ENCODE data around the gene TBATA.

TBATA gene, protein sequence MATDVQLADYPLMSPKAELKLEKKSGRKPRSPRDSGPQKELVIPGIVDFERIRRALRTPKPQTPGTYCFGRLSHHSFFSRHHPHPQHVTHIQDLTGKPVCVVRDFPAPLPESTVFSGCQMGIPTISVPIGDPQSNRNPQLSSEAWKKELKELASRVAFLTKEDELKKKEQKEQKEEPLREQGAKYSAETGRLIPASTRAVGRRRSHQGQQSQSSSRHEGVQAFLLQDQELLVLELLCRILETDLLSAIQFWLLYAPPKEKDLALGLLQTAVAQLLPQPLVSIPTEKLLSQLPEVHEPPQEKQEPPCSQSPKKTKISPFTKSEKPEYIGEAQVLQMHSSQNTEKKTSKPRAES

DNA sequence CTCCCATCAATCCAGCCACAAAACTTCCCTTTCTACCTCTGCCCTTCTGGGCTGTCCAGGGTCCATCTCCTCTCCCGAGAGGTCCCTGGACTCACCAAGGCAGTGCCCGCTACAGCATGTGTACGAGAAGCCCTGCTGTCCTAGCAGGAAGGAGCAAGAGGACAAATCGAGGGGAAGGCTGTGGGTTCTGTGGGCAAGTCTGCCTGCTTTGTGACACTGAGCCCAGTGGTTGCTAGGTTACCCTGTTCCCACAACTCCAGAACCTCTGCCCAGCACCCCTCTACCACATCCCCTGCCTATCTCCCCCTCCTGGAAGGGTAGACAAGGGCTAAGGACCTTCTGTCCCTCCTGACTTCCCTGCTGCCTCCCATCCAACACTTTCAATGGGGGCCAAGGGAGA, at the start of gene TBATA:
TBATA (minus strand) TSS at position 188 of the 400 bp plus-strand sequence. CDS start 1,998 bp downstream, outside the sequence.
- DNase-seq (ENCODE audit: low spot score): no peak

DNA sequence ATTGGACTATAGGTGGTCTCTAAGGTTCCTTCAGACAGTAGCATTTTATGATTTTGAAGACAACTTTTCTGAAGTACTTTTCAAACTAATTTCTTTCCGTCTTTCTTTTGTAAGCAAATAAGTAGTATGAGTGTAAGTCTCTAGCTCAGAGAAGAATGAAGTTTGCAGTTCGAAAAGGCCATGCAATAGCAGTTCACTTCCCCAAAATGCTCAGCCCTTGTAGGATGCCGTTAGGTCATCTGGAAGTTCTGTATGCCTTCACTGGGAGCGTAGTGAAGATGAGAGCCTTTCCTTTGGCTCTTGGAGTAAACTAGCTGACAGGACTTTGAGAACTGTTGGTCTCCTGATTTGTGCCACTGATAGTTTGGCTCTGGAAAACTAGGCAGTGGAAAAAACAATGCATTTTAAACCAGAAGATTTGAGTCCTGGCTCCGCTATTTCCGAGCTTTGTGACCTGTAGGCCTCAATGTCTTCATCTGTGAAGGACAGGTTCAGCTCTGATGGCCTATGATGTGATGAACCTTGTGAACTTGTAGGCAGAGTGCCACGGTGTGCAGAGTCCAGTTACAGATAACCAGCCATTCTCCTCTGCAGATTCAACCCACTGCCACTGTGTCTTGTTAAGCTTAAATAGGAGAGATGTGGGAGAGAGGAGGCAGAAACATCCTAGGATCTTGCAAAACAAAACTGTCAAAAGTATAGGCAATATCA, 49.4 kb upstream of the TBATA start:
- no peak for DNase-seq (ENCODE audit: low spot score)

DNA sequence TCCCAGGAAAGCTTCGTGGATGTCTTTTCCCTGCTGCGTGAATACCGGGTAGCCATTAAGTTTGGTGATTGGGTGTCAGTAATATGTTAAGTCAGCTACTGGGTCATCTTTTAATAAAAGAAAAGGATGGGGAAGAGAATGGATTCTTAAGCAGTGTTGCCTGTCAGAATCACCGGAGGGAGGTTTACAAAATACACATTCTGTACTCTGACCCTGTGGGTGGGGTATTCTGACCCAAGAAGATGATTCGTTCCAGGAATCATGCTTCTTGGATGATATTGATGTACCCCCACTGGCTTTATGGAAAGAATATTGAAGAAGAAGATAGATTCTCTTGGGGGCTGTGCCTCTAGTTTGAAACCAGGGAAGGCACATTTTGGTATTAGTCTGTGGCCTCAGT, 48.8 kb upstream of the TBATA start:
- no peak for DNase-seq (ENCODE audit: low spot score)

GRCh38 chr10:70833601-70834000, 48.4 kb upstream of the TBATA start:
- no peak for DNase-seq (ENCODE audit: low spot score)

- no peak for DNase-seq (ENCODE audit: low spot score)
Measured at GRCh38 chr10:70832852-70833528, 47.8 kb upstream of the TBATA start.

DNA sequence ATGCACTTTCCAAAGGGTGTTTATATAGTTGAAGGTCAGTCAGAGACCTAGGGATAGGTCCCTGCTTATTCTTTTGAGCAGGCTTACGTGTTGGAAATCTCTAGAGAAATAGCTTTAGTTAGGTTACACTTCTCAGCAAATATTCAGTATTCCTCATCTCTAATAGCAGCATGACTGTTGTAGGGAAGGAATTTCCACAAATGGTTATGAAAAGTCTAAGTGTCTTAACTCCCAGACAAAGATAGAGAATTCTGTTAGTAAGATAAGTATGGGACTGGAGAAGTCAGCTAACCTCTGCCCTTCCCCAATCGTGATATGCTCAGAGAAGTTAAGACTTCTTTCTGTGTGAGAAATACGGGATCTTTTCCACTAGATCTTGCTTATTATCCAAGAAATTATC, 47.0 kb upstream of the TBATA start:
- DNase-seq (ENCODE audit: low spot score): no peak

- no peak for DNase-seq (ENCODE audit: low spot score)
Measured at GRCh38 chr10:70830164-70830563, 45.0 kb upstream of the TBATA start.

GRCh38 chr10:70829543-70829942, 44.4 kb upstream of the TBATA start:
- no peak for DNase-seq (ENCODE audit: low spot score)

- no peak for DNase-seq (ENCODE audit: low spot score)
Measured at GRCh38 chr10:70828923-70829322, 43.7 kb upstream of the TBATA start.

DNA sequence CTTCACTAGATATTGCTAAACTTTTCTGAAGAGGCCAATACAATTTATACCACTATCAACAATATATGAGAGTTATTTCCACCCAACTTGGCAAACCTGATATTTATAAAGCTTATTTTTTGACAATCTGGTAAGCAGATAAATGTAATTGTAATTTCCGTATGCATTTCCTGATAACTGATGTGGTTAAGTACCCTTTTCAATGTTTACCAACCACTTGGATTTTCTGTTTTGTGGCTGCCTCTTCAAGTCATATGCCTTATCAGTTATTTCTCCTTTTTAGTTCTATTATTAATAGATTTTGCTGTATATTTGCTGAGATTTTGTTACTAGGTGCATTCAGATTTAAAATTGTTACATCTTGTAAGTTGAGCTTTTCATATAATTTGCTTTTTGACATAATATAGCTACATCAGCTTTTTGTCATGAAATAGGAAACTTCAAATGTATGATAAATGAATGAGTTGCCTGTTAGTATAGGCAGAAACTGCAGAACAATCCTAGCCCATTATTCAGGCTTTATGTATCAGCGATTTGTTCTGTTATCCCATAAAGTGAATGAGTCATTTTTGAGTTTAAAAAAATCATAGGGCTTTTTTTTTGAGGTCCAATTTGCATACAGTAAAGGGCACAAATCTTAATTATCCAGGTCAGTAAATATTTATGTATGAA, 42.0 kb upstream of the TBATA start:
- no peak for DNase-seq (ENCODE audit: low spot score)

GRCh38 chr10:70822076-70822820, 37.1 kb upstream of the TBATA start:
- no peak for DNase-seq (ENCODE audit: low spot score)

DNA sequence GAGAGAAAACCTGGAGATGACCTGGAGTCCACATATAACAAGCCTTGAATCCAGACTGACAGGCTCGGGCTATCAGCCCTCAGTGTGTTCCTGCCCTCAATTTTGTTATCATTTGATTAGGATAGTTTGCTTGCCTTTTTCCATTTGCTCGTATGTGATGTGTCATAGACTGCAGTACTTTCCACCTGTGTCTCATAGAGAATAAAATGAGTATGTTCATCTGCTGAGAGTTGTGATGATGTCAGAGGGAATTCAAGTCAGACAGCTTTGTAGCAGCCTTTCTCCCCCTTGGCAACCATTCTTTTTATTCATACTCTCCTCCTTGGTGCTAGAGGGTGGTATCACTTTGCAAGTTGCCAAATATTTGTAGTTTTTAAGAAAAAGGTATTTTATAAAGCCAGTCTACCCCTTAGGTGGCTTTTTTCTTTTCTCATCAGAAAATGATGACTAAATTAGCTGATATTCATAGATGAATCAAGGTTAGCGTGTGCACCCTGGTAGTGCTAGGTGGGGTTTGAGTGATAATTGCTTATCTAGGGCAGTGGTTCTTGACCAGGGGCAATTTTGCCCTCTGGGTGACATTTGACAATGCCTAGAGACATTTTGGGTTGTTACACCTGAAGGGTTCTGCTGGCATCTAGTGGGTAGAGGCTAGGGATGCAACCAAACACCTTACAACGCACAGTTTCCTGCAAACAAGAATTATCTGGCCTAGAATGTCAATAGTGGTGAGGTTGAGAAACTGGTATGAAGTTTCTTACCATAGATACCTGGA, 36.0 kb upstream of the TBATA start:
- DNase-seq (ENCODE audit: low spot score): no peak

DNA sequence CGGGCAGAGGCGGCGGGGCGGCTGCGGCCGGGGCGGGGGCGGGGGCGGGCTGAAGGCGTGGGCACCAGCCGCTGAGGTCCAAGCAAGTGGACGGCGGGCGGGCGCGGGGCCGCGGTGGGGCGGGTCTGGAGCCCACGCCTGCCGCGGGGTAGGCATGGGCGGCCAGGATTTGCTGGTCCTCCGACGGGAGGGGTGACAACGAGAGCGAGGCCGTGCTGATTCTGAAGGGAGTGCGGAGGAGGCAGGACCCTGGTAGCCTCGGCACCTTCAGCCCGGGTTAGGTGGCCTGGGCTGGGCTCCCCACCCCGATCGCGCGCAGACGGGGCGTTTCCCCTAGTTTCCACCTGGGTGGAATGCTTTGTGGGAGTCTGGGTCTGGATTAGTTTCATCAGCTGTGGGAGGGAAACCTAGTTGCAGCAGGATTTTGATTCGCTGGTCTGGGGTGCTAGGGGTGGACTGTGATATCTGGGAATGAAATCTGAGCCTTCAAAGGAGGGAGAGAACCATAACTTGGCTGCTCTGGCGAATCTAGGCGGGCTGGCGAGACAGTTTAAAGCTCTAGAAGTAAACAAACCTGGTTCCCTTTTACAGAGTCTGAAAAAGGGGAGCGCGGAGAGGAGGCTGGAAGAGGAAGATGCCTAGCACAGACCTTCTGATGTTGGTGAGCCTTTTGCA, 31.2 kb upstream of the TBATA start:
- peak; percentile 84 for DNase-seq (ENCODE audit: low spot score)

- peak; percentile 89 for DNase-seq (ENCODE audit: low spot score)
Measured at GRCh38 chr10:70815504-70816219, 30.5 kb upstream of the TBATA start, which contains the start of gene SGPL1. Gene SGPL1 (plus strand): TSS chr10:70815948. CDS start chr10:70816854, 906 bp downstream.

DNA sequence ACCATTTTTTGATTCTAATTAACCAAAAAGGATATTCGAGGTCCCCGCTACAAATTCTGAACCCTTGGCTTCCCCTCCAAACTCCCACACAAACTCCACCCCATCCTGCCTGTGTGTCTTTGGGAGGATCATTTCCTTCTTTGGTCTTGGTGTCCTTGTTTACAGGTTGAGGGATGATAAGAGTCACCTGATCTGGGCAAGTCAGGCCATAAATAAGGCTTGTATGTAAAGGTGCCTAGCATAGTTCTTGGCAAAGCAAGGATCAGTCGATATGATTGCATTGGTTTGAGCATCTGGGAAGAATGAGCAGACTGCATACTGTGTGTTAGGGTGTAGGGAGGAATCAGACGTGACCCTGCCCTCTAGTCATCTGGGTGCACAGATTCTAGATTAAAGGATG, 28.9 kb upstream of the TBATA start:
- DNase-seq (ENCODE audit: low spot score): no peak

- DNase-seq (ENCODE audit: low spot score): no peak
Measured at GRCh38 chr10:70812814-70813213, 27.6 kb upstream of the TBATA start.

GRCh38 chr10:70811881-70812280, 26.7 kb upstream of the TBATA start:
- DNase-seq (ENCODE audit: low spot score): no peak

GRCh38 chr10:70810967-70811366, 25.8 kb upstream of the TBATA start:
- no peak for DNase-seq (ENCODE audit: low spot score)

GRCh38 chr10:70809726-70810125, 24.5 kb upstream of the TBATA start:
- no peak for DNase-seq (ENCODE audit: low spot score)

Data from left forelimb (tissue), 1 donor.